ENCODE data around the gene KCNQ1. TPM values are rescaled to one million over a fixed set of nuclear protein-coding genes. Genes with fewer than 3 reads are reported as not detected.
A peak's percentile ranks its signal among the peaks of the same experiment; 100 is the strongest.

The KCNQ1 gene
- total RNA-seq, 1 donor from 2014 or later, result 8.5 TPM

GRCh38 chr11:2529636-2530035 is 84.8 kb downstream of the KCNQ1 start:
- Mint-ChIP-seq H3K27ac (no peak overlapping the region), H3K4me3 (no peak overlapping the region), H3K27me3 (ENCODE audit: low read depth) (peaks cover 36% of the 10 kb centered on the region), H3K4me1 (peaks cover 20% of the 10 kb centered on the region), H3K36me3 (no peaks in the 10 kb centered on the region), H3K9me3 (no peaks in the 10 kb centered on the region)
- TF ChIP-seq CTCF (IDR thresholded peaks at IDR 0.05; ENCODE audit: unreplicated experiment), result no peak
- peak in 1 of 2 experiments; percentile 17 for DNase-seq (ENCODE audit: low spot score in 2 of 2, unreplicated experiment in 2 of 2)

GRCh38 chr11:2530131-2530854 is 85.5 kb downstream of the KCNQ1 start:
- no peak overlapping the region for H3K27ac Mint-ChIP-seq
- H3K4me3 Mint-ChIP-seq, result no peak overlapping the region
- DNase-seq (ENCODE audit: low spot score in 2 of 2, unreplicated experiment in 2 of 2), result peak in 1 of 2 experiments; percentile 13
- TF ChIP-seq CTCF (IDR thresholded peaks at IDR 0.05; ENCODE audit: unreplicated experiment), result no peak
- peaks cover 21% of the 10 kb centered on the region for H3K4me1 Mint-ChIP-seq
- H3K9me3 Mint-ChIP-seq, result no peaks in the 10 kb centered on the region
- peaks cover 31% of the 10 kb centered on the region for H3K27me3 Mint-ChIP-seq (ENCODE audit: low read depth)
- H3K36me3 Mint-ChIP-seq, result no peaks in the 10 kb centered on the region

GRCh38 chr11:2530855-2531200 is 86.0 kb downstream of the KCNQ1 start:
- peaks cover 18% of the 10 kb centered on the region for H3K4me1 Mint-ChIP-seq
- peaks cover 25% of the 10 kb centered on the region for H3K27me3 Mint-ChIP-seq (ENCODE audit: low read depth)
- TF ChIP-seq CTCF (IDR thresholded peaks at IDR 0.05; ENCODE audit: unreplicated experiment), result no peak
- no peaks in the 10 kb centered on the region for H3K36me3 Mint-ChIP-seq
- peak in 1 of 2 experiments; percentile 5 for DNase-seq (ENCODE audit: low spot score in 2 of 2, unreplicated experiment in 2 of 2)
- no peaks in the 10 kb centered on the region for H3K9me3 Mint-ChIP-seq
- no peak overlapping the region for H3K4me3 Mint-ChIP-seq
- H3K27ac Mint-ChIP-seq, result no peak overlapping the region

GRCh38 chr11:2531277-2531986 is 86.6 kb downstream of the KCNQ1 start:
- DNase-seq (ENCODE audit: low spot score in 2 of 2, unreplicated experiment in 2 of 2), result peak; percentile 58 to 91
- H3K4me3 Mint-ChIP-seq, result no peak overlapping the region
- H3K27me3 Mint-ChIP-seq (ENCODE audit: low read depth), result peaks cover 21% of the 10 kb centered on the region
- no peaks in the 10 kb centered on the region for H3K9me3 Mint-ChIP-seq
- no peaks in the 10 kb centered on the region for H3K36me3 Mint-ChIP-seq
- no peak overlapping the region for H3K27ac Mint-ChIP-seq
- peaks cover 18% of the 10 kb centered on the region for H3K4me1 Mint-ChIP-seq
- TF ChIP-seq CTCF (IDR thresholded peaks at IDR 0.05; ENCODE audit: unreplicated experiment), result peak; percentile 98

- no peaks in the 10 kb centered on the region for H3K36me3 Mint-ChIP-seq
- H3K4me1 Mint-ChIP-seq, result peaks cover 19% of the 10 kb centered on the region
- no peaks in the 10 kb centered on the region for H3K9me3 Mint-ChIP-seq
- H3K27me3 Mint-ChIP-seq (ENCODE audit: low read depth), result peaks cover 18% of the 10 kb centered on the region
- no peak for DNase-seq (ENCODE audit: low spot score in 2 of 2, unreplicated experiment in 2 of 2)
- no peak overlapping the region for H3K4me3 Mint-ChIP-seq
- TF ChIP-seq CTCF (IDR thresholded peaks at IDR 0.05; ENCODE audit: unreplicated experiment), result no peak
- peak overlapping the region; percentile 56 for H3K27ac Mint-ChIP-seq
Measured at GRCh38 chr11:2531987-2532703, 87.3 kb downstream of the KCNQ1 start.
